NCI-H82 (cell line): ENCODE results near the gene UBE2O.

Experiments used
- DNase-seq: peaks from one replicate; lab custom pipeline; 2025; lab: John Stamatoyannopoulos, UW

Gene UBE2O

GRCh38 chr17:76414334-76415295 lies 38.3 kb downstream of the UBE2O start:
- DNase-seq: peak; percentile 70

- DNase-seq: no peak
Observed at GRCh38 chr17:76411247-76411646, 41.7 kb downstream of the UBE2O start.

- DNase-seq: no peak
Observed at GRCh38 chr17:76410328-76410965, 42.5 kb downstream of the UBE2O start.

- DNase-seq: peak; percentile 66
Observed at GRCh38 chr17:76408037-76408849, 44.7 kb downstream of the UBE2O start.

- no peak for DNase-seq
Observed at GRCh38 chr17:76407509-76407908, 45.4 kb downstream of the UBE2O start.

GRCh38 chr17:76405967-76406647 lies 46.8 kb downstream of the UBE2O start:
- DNase-seq: peak; percentile 29

GRCh38 chr17:76405607-76405966 lies 47.4 kb downstream of the UBE2O start:
- no peak for DNase-seq

GRCh38 chr17:76404976-76405563 lies 47.9 kb downstream of the UBE2O start:
- DNase-seq: no peak

- no peak for DNase-seq
Observed at GRCh38 chr17:76404256-76404655, 48.7 kb downstream of the UBE2O start.

- no peak for DNase-seq
Observed at GRCh38 chr17:76402711-76403110, 50.2 kb downstream of the UBE2O start.

GRCh38 chr17:76399175-76400172 lies 53.5 kb downstream of the UBE2O start:
- DNase-seq: no peak

- no peak for DNase-seq
Observed at GRCh38 chr17:76398523-76399174, 54.3 kb downstream of the UBE2O start.

- peak; percentile 92 for DNase-seq
Observed at GRCh38 chr17:76397687-76398522, 55.0 kb downstream of the UBE2O start.

- DNase-seq: no peak
Observed at GRCh38 chr17:76397184-76397583, 55.8 kb downstream of the UBE2O start.

GRCh38 chr17:76395980-76396379 lies 57.0 kb downstream of the UBE2O start:
- no peak for DNase-seq

GRCh38 chr17:76394166-76394565 lies 58.8 kb downstream of the UBE2O start:
- no peak for DNase-seq

- no peak for DNase-seq
Observed at GRCh38 chr17:76391200-76391715, 61.7 kb downstream of the UBE2O start.

GRCh38 chr17:76390003-76390421 lies 62.9 kb downstream of the UBE2O start:
- peak; percentile 45 for DNase-seq
